SKM-1 (cell line): ENCODE data around the gene AP1M2.

Source experiments
- DNase-seq: peaks from one replicate; lab custom pipeline; 2025; ENCODE audit not compliant: unreplicated experiment; lab: John Stamatoyannopoulos, UW

The AP1M2 gene

DNA sequence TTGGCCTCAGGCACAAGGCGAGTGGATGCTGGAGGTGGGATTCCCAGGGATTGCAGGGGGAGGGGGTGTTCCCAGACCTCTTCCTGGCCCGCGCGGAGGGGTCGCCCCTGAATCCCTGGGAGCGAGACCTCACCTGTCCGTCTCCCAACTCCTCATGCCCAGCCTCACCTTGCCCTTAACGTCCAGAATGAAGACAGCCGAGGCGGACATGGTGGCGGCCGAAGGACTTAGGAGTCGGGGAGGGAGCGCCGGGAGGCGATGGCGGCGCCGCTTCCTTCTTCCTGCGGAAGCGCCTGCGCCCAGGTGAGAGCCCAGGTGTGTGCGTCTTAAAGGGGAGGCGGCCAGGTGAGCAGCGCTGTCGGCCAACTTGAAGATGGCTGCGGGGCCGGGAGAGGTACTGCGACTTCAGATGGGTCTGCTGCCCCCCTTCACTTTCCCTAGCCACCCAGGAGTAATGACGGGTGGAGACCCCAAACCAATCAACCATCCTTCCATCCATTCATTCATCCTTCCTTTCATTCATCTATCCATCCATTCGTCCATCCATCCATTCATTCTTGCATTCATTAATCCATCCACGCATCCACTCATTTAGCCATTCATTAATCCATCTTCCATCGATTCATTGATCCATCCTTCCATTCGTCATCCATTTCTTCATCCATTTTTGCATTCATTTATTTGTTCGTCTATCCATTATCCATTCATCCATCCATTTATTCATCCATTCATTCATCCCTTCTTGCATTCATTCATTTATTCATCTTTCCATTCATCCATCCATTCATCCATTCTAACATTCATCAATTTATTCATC lies at the start of gene AP1M2:
Gene AP1M2, minus strand, starts transcription at position 291 of the 817 bp plus-strand sequence. Its CDS starts 81 bp downstream, at position 210.
- DNase-seq = no peak

DNA sequence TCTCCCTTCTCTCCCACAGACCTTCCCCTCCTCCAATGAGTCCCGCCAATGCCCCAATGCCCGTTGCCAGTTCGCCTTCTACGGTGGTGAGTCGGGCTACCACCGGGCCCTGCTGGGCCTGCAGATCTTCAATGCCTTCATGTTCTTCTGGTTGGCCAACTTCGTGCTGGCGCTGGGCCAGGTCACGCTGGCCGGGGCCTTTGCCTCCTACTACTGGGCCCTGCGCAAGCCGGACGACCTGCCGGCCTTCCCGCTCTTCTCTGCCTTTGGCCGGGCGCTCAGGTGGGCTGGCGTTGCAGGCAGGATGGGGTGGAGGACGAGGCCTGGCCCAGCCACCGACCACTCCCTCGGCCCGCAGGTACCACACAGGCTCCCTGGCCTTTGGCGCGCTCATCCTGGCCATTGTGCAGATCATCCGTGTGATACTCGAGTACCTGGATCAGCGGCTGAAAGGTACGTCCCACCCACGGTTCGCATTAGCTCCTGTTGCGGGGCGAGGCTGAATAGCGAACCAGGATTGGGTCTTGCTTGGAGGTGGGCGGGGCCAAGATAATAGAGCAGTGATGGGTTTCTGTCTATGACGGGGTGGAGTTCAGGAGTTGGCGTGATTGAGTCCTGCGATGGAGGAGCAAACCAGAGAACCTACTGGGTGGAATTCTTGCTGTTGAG lies 49.3 kb upstream of the AP1M2 start:
- DNase-seq = no peak

DNA sequence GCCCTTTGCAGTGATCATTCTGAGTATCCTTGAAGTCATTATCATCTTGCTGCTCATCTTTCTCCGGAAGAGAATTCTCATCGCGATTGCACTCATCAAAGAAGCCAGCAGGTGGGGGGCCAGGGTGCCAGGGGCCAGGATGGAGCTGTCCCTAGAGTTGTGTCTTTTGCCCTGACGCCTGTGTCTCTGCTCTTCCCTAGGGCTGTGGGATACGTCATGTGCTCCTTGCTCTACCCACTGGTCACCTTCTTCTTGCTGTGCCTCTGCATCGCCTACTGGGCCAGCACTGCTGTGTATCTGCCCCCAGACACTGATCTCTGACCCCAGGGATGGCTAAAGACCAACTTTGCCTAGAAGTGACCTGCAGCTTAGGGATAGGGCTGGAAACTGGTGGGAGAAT lies 47.9 kb upstream of the AP1M2 start:
- DNase-seq = no peak

DNA sequence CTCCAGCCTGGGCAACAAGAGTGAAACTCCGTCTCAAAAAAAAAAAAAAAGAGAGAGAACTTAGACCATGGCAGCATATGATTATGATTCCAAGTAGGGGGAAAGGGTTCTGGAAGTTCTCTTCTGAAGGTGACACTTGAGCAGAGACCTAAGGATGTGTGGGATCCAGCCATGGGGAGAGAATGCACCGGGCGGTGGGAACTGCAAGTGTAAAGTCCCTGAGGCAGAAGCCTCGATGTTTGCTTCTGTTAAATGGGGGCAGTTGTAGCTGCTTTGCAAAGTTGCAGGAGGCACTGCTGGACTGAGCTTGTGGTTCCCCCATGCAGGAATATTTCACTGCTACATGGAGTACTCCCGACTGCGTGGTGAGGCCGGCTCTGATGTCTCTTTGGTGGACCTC lies 47.3 kb upstream of the AP1M2 start:
- DNase-seq = no peak

DNA sequence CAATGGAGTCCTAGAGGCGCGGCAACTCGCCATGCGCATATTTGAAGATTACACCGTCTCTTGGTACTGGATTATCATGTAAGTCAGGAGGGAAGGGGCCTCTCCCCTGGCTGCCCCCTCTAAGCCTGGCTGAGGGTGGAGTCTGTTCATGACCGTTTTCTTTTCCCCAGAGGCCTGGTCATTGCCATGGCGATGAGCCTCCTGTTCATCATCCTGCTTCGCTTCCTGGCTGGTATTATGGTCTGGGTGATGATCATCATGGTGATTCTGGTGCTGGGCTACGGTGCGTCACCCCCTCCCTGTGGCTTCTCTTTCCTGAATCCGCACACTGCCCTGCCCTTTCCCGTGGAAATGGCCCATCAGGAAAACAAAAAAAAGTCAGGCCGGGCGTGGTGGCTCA lies 44.8 kb upstream of the AP1M2 start:
- no peak for DNase-seq

DNA sequence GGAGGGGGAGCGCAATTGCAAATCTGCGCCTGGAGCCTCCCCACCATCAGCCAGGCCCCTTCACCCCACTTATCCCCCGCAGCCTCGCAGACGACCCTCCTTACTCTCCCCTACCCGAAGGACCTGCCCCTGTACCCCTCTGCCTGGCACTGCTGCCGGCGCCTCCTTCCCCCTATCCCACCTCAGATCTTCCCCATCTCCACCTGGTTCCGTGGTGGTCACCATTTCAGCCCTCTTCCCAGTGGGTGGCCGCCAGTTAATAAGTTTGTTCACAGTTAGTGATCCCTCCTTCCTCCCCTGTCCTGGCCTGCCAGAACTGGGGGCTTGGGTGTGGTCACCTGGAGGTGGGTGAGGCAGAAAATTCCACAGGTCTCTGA lies 38.6 kb upstream of the AP1M2 start:
- no peak for DNase-seq

DNA sequence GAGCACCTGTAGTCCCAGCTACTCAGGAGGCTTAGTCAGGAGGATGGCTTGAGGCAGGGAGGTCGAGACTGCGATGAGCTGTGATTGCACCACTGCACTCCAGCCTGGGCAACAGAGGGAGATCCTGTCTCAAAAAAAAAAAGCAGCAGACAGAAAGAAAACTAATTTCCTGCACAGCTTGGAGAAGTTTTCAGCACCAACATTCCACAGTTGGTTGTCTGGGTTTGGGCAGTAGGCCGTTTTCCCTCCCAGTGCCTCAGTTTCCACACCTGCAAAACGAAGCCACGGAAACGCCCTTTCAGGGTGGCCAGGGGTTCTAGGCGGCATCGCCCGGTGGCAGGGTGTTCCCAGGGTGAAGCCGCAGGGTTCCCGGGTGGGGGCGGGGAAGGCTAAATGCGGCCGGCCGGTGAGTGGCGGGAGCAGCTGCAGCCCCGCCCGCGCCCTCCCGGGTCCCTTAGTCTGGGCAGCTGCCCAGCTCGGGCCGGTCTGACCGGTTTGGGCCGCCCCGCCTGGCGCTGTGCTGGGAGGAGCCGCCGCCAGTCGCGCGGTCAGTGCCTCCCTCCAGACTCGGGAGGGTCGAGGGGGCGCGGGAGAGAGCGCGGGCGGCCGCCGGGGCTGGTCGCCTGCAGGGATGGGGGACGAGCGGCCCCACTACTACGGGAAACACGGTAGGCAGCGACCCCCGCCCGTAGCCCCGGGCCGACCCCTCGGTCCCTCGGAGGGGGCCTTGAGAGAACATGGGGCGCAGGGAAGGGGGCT lies 38.1 kb upstream of the AP1M2 start, which contains the start of gene SLC44A2:
Gene SLC44A2, plus strand, starts transcription at position 551 of the 759 bp plus-strand sequence. Its CDS starts 81 bp downstream, at position 632.
- DNase-seq = no peak

DNA sequence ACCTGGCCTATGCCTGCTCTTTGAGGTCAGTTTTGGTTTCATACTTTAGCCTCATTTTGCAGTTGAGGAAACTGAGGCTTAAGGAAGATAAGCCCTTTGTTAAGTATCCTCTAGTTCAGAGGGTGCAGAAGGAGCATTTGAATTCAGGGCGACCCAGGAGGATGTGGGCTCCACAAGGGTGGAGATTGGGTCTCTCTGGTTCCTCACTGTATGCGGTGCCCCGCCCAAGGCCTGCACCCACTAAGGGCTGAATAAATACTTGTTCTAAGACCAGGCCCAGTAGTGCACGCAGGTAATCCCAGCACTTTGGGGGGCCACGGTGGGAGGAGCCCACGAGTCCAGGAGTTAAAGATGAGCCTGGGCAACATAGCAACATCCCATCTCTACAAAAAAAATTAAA lies 37.5 kb upstream of the AP1M2 start:
- DNase-seq = no peak

GRCh38 chr19:10621966-10622365 lies 34.9 kb upstream of the AP1M2 start:
- DNase-seq = no peak

DNA sequence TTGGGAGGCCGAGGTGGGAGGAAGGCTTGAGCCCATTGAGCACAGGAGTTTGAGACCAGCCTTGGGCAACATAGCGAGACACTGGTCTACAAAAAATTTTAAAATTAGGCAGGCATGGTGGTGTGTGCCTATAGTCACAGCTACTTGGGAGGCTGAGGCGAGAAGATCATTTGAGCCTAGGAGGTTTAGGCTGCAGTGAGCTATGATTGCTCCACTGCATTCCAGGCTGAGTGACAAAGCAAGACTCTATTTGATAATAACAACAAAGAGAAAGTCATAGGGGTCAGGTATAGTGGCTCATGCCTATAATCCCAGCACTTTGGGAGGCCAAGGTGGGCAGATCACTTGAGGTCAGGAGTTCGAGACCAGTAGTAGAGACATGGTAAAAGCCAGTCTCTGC lies 33.7 kb upstream of the AP1M2 start:
- DNase-seq = no peak

- DNase-seq = no peak
Observed at GRCh38 chr19:10618846-10619245, 31.7 kb upstream of the AP1M2 start.

DNA sequence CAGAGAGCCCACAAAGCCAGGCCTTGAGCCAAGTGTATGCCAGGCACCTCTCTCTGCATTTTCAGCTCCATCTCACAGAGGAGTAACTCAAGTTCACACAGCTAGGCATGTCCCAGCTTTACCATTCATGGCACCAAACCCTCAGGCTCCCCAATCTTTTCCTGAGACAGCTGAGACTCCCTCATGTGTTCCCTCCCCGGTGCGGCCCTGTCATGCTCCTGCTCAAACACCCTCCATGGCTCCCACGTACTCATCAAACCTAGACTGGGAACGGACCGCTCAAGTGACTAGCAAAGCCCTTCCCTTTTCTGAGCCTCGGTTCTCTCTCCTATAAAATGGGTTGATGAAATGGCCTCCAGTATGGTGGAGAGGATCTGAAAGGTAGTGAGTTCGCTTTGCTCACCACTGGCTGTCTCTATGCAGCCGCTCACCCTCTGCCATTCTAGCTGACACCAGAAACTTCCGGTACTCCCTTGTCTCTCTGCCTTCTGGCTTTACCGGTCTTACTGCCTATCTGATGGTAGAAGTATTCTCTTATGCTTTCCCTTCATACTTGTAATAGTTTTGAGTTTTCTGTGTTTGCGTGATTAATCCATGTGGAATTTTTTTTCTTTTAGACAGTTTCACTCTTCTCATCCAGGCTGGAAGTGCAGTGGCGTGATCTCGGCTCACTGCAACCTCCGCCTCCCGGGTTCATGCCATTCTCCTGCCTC lies 30.5 kb upstream of the AP1M2 start:
- DNase-seq = no peak

- DNase-seq = no peak
Observed at GRCh38 chr19:10615429-10616023, 28.4 kb upstream of the AP1M2 start.

GRCh38 chr19:10612499-10613119 lies 25.5 kb upstream of the AP1M2 start:
- DNase-seq = no peak

DNA sequence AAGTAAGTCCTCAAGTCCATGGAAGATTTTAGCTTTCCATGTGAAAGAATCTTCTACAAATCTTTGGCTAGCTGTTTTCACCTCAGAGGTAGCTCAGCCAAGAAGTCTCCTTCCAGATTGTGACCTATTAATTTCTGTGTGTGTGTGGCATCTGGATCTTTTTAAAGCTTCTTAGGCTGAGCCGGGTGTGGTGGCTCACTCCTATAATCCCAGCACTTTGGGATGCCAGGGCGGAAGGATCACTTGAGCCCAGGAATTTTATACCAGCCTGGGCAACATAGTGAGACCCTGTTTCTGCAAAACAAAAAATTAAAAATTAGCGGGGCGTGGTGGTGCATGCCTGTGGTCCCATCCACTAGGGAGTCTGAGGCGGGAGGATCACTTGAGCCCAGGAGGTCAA lies 24.8 kb upstream of the AP1M2 start:
- no peak for DNase-seq

- no peak for DNase-seq
Observed at GRCh38 chr19:10604460-10604980, 17.4 kb upstream of the AP1M2 start.

DNA sequence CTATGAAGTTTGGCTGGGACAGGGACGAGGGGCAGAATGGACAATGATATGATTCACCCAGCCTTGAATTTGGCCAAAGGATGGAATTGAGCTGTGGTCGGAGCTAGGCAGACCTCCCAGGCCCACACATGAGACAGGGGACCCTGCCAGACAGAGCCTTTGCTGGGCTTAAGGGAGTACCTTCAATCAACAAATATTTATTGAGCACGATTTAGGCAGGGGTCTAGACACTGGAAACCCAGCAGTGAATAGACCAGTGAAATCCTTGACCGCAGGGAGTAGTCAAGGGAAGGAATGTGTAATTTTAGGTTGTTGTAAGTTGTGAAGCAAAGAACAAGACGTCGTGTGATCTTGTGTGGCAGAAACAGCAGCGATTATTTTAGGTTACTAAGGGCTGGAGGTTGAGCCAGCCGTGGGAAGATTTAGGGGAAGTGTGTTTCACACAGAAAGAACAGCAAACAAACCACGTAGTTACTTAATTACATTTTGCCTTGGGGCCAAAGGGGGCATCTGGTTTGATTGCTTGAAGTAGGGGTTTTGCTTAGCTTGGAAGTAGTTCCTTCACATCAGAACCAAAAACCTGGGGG lies 16.9 kb upstream of the AP1M2 start:
- peak; percentile 37 for DNase-seq

- no peak for DNase-seq
Observed at GRCh38 chr19:10603084-10603872, 16.2 kb upstream of the AP1M2 start.
